SH-SY5Y (cell line): Measurements from ENCODE around the gene GGTLC2.

Experiments
- GATA2 ChIP-seq: IDR thresholded peaks from 2 replicates; pipeline ENCODE4 v1.6.1; 2011; ENCODE audit warnings: mild to moderate bottlenecking, low read depth, low read length
- GATA3 ChIP-seq: IDR thresholded peaks from 2 replicates; pipeline ENCODE4 v1.6.1; 2011; ENCODE audit warnings: low read depth, mild to moderate bottlenecking, low read length, moderate library complexity

GGTLC2 gene

DNA sequence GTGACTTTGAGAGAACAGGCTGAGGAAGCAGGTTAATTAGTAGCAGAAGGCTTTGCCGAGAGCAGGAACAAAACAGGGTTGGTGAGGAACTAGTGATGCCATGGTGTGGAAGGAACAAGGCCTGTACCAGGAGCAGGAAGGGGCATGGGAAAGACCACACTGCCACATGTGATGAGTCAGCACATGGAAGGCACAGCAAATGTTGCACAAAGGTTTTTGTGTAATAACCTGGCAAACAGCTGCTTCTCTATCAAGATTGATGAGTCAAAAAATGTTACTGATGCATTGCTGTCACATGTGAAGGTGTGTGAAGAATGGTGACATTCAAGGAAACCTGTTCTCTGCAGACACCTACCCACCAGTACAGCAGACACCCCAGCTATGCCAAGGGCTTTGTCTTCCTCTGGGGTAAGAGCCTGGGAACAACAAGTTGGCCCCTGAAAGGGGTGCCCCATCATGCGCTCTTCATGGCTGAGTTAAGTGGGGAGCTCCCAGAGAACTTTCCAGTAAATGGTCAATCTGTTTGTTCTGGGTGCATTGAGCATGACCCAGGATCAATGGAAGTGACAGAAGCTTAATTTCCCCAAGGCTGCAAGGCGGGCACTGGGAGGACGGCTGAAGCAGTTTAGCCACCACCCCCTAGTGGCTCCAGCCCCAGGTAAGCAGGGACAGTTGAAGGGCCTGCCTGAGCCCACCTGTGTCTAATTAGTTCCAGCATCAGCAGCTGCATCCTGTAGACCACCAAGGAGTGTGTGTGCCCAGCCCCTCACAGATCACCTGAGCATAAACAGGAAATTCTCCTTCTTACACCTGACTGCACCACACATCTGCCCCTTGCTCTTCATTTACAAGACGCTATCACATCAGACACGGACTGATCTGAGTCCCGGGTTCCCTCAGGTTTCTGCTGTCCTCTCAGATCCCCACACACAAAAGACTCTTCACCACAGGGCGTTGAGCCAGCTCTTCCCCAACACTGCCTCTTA is 47.6 kb downstream of the GGTLC2 start:
- TF ChIP-seq GATA2 (no peak), GATA3 (no peak)

DNA sequence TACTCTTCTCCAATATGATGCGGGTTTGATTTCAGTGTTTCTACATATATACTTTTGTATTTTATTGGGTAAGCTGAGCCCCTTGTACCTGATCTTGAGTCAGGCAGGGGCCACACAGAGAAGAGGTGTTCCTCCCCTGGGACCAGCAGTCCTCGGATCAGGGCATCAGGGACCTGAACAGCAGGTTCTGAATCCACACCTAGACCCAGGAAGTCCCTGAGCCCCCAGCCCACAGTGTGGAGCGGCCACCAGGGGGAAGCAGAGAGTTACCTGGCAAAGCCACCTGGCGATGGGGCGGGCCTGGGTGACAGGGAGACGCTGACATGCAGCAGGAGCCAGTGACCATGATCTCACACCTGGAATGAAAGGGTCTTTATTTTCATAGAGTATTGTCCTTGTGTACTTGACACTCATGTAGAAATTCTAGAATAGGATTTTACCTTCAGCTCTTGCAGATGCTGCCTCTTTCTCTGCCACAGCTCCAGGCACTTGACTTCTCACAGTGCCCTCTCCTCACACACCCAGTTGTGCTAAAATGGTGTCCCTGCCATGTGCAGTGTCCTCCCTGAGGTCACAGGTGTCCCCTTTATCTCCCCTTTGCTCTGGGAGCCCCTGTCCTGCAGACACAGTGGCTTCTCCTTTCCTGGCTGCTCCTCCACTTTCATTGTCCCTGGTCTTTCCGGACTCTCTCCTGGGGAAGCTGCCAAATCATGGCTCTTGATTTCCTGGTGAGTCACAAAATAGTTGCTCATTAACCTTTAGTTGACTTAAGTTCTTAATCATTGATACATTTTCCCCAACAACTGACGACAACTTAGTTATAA is 48.5 kb downstream of the GGTLC2 start:
- TF ChIP-seq GATA3 (no peak), GATA2 (no peak)

DNA sequence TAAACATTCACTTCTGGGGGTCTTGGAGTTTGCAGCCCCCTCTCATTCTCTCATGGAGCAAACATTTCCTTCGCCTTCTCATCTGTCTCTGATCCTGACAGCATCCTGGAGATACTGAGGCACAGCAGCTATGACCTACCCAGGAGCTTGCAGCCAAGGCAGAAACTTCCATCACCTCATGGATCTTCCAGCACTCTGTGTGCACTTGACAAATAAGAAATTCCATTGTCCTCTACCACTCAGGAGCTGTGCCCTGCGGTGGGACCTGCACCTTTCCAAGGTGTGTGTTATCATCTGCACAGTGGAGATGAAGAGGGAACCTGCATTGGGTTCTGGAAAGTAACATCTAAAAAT is 49.1 kb downstream of the GGTLC2 start:
- no peak for TF ChIP-seq GATA3
- no peak for TF ChIP-seq GATA2

DNA sequence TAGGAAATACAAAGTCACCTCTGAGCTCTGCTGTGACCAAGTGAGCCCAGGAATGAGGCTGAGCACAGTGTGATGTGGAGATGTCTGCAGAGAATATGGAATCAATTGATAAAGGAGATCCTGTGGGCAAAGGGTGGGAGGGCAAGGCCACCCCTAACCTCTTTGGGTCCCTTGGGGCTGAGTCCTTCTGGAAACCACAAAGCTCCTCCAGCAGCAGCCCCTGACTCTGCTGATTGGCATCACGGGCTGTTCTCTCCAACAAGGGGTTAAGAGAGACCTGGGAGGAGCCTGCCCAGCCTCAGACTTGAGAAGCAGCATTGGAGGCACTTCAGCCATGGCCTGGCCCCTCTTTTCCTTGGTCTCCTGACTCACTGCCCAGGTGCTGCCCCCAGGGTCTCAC is 49.7 kb downstream of the GGTLC2 start:
- TF ChIP-seq GATA3 (no peak), GATA2 (no peak)

DNA sequence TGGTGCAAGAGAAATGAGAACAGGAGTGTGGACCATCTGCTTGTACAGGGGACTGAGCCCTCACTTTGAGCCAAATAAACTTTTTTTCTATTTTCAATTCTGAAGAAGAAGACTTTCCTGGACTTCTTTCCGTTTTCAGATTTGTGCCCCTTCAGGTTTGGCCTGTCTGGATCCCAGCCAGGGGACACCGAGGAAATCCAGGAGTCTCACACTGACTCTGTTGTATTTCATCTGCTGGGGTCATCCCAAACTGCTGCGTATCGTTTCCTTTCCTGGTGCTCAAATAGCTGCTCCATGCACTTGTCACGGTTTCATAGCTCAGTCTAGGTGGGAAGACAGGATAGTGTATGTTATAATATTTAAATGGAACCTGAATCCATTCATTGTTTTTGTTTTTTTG is 51.7 kb downstream of the GGTLC2 start:
- no peak for TF ChIP-seq GATA3
